ENCODE data around the gene NOXO1. TPM values are rescaled to one million over a fixed set of nuclear protein-coding genes. Genes with fewer than 3 reads are reported as not detected.

NOXO1 gene
- total RNA-seq, 1 donor from 2014 or later: not detected

DNA sequence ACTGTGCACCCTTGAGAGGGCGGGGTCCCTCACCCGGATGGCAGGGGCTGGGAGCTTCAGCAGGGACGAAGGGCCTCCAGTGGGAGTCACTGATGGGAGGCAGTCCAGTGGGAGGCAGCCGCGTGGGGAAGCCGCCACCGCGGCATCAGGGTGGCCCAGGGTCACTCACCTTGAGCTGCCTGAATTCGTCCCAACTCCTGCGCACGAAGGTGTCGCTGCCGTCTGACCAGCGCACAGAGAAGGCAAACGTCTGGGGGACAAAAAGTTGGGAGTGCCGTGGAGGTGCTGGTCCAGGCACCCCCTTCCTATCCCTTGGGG is 540 bp downstream of the NOXO1 start:
- TF ChIP-seq, protein P1, sequence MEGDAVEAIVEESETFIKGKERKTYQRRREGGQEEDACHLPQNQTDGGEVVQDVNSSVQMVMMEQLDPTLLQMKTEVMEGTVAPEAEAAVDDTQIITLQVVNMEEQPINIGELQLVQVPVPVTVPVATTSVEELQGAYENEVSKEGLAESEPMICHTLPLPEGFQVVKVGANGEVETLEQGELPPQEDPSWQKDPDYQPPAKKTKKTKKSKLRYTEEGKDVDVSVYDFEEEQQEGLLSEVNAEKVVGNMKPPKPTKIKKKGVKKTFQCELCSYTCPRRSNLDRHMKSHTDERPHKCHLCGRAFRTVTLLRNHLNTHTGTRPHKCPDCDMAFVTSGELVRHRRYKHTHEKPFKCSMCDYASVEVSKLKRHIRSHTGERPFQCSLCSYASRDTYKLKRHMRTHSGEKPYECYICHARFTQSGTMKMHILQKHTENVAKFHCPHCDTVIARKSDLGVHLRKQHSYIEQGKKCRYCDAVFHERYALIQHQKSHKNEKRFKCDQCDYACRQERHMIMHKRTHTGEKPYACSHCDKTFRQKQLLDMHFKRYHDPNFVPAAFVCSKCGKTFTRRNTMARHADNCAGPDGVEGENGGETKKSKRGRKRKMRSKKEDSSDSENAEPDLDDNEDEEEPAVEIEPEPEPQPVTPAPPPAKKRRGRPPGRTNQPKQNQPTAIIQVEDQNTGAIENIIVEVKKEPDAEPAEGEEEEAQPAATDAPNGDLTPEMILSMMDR (IDR thresholded peaks at IDR 0.05): no peak
- Histone ChIP-seq H3K9me3 (no peaks in the 10 kb centered on the region), H3K4me1 (peaks cover 10 to 16% of the 10 kb centered on the region in 2 donors), H3K36me3 (peaks cover 34 to 37% of the 10 kb centered on the region in 2 donors), H3K27me3 (peaks cover 17% of the 10 kb centered on the region), H3K4me3 (no peak overlapping the region), H3K27ac (no peak overlapping the region)
- no peak for DNase-seq (ENCODE audit: low spot score in 2 of 2)
- intact Hi-C loops (cut with DNase I): no loop called here

DNA sequence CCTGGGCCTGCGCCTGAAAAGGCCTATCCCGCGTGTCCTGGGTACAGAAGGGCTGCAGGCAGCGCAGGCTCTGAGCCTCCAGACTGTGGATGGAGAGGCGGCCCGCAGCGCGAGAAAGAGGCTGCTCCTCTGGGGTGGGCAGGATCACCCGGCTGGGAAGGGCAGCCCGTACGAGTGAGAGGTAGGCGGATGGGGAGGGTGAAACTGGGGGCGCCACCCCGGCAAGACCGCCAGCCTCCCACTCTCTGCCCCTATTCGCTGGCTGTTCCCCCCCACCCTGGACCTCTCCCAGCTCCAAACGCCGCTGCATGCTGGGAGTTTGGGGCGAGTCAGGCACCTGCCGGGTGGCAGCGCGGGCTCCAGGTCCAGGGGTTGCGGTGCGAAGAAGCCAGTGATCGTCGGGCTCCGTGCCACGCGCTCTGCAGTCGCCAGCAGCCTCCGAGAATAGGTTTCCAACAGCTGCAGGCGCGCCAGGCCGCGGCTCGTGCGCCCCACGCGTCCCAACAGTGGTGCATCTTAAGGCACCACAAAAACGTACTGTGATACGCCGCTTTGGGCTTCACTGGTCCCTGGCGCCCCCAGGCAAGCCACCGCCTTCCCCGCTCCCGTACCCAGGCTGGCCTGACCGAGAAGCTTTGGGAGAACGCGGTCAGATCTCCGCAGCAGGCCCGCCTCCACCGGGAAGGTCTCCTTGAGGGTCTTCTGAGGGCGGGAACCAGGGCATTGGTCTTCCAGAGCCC is 1.1 kb downstream of the NOXO1 start:
- peaks cover 17% of the 10 kb centered on the region for H3K27me3 ChIP-seq
- DNase-seq (ENCODE audit: low spot score in 2 of 2): no peak
- H3K4me1 ChIP-seq: peaks cover 8 to 11% of the 10 kb centered on the region in 2 donors
- H3K9me3 ChIP-seq: no peaks in the 10 kb centered on the region
- intact Hi-C loops (cut with DNase I): no loop called here
- no peak overlapping the region for H3K27ac ChIP-seq
- TF ChIP-seq, protein P1 (IDR thresholded peaks at IDR 0.05): no peak
- H3K4me3 ChIP-seq: no peak overlapping the region
- H3K36me3 ChIP-seq: peaks cover 34 to 38% of the 10 kb centered on the region in 2 donors

DNA sequence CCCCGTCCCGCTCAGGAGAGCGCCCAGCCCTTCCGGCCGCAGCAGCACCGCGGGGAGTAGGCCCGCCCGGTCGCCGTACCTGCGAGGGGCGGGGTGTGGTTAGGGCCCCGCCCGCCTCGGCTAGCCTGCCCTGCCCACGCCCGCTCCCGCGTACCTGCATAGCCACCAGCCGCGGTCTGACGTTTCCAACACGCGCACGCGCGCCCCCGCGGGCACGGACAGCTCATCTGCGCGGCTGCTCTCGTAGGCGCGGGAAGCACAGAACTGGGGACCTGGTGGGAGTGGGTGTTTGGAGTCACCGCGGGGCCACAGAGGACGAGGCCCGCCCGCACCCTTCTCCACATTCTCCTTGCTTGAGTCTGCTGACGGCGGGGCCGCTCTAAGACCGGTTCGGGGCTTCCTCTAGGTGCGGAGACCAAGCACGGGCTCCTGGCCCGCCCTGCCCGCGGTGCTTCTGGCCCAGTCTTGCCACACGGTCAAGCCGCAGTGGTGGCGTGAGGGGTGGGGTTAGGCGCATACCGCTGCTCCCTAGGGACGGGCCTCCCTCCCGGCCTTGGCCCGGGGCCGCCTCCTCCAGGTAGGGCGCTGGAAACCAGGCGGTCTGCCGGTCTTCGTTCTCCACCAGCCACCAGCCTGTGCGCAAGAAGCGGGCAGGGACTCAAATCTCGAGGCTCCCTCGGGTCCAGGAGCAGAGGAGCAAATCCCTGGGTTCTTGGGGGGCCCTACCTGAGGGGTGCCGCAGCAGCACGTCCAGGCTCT is 1.8 kb downstream of the NOXO1 start:
- intact Hi-C loops (cut with DNase I): no loop called here
- DNase-seq (ENCODE audit: low spot score in 2 of 2): no peak
- Histone ChIP-seq H3K27ac (no peak overlapping the region), H3K9me3 (no peaks in the 10 kb centered on the region), H3K4me3 (no peak overlapping the region), H3K27me3 (peaks cover 17% of the 10 kb centered on the region), H3K36me3 (peaks cover 42 to 45% of the 10 kb centered on the region in 2 donors), H3K4me1 (peaks cover 4% of the 10 kb centered on the region in 2 donors)
- TF ChIP-seq, protein P1 (IDR thresholded peaks at IDR 0.05): no peak

DNA sequence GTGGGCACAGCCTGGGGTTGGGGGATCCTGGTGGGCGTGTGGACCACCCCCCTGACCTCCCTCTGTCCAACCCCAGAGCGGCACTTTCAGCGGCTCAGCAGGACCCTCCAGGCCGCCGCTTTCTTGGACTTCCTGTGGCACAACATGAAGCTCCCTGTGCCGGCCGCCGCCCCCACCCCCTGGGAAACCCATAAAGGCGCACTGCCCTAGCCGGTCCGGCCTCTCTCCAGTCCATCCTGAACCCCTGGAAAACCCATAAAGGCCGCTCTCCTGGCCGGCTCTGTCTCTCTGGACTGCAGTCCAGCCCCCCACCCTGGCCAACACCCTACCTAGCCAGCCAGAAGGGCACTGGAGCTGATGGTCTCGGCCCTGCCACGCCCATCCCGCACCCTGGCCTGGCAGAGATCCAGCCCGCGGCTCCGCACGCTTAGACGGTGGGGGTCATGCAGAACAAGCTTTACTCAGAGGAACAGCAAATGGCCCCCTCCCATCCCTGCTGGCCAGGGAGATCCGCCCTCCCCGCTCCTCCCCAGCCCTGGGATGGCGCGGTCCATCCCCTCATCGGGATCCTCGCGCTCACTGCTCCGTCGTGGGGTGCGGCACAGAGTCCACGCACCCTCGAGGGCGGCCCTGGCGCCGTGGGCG is 2.7 kb downstream of the NOXO1 start:
- no peak overlapping the region for H3K4me3 ChIP-seq
- H3K27me3 ChIP-seq: peaks cover 17% of the 10 kb centered on the region
- H3K36me3 ChIP-seq: peaks cover 43 to 49% of the 10 kb centered on the region in 2 donors
- TF ChIP-seq, protein P1 (IDR thresholded peaks at IDR 0.05): no peak
- no peak overlapping the region for H3K27ac ChIP-seq
- H3K9me3 ChIP-seq: no peaks in the 10 kb centered on the region
- intact Hi-C loops (cut with DNase I): no loop called here
- H3K4me1 ChIP-seq: peaks cover 4% of the 10 kb centered on the region in 2 donors
- no peak for DNase-seq (ENCODE audit: low spot score in 2 of 2)

DNA sequence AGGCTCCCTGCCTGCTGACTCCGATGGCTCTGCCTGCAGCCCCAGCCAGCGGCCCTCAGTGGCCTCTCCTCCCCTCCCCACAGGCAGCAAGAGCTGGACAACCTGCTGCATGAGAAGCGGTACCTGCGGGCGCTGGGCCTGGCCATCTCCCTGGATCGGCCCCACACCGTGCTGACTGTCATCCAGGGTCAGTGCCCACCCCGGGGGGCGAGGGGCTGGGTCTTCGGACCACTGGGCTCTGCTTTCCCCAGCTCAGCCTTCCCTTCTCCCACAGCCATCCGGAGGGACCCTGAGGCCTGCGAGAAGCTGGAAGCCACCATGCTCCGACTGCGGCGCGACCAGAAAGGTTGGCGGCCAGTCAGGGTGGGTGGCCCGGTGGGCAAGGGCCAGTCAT is 3.4 kb downstream of the NOXO1 start:
- intact Hi-C loops (cut with DNase I): no loop called here
- no peak for DNase-seq (ENCODE audit: low spot score in 2 of 2)
- TF ChIP-seq, protein P1 (IDR thresholded peaks at IDR 0.05): no peak
- Histone ChIP-seq H3K27ac (no peak overlapping the region), H3K36me3 (peaks cover 43 to 49% of the 10 kb centered on the region in 2 donors), H3K4me3 (no peak overlapping the region), H3K9me3 (no peaks in the 10 kb centered on the region), H3K4me1 (peaks cover 1% of the 10 kb centered on the region in 2 donors), H3K27me3 (peaks cover 17% of the 10 kb centered on the region)

All from ascending aorta (tissue), 2 donors.